ENCODE data around the gene HNRNPU.
A peak's percentile ranks its signal among the peaks of the same experiment; 100 is the strongest.
"Not testable (repeated sequence)": the region's sequence is repeated elsewhere in the genome, so short reads cannot be mapped to it uniquely, and the experiment has no call there.

HNRNPU gene

GRCh38 chr1:244835276-244836134 lies 28.8 kb downstream of the HNRNPU start, which contains the start of gene COX20:
Gene COX20, plus strand, starts transcription at chr1:244835658. Its CDS starts 57 bp downstream, at chr1:244835715.
- H3K4me3 ChIP-seq (ENCODE audit: low read length): peak within 1 kb of the TSS; percentile 88
- TF ChIP-seq, protein P1, sequence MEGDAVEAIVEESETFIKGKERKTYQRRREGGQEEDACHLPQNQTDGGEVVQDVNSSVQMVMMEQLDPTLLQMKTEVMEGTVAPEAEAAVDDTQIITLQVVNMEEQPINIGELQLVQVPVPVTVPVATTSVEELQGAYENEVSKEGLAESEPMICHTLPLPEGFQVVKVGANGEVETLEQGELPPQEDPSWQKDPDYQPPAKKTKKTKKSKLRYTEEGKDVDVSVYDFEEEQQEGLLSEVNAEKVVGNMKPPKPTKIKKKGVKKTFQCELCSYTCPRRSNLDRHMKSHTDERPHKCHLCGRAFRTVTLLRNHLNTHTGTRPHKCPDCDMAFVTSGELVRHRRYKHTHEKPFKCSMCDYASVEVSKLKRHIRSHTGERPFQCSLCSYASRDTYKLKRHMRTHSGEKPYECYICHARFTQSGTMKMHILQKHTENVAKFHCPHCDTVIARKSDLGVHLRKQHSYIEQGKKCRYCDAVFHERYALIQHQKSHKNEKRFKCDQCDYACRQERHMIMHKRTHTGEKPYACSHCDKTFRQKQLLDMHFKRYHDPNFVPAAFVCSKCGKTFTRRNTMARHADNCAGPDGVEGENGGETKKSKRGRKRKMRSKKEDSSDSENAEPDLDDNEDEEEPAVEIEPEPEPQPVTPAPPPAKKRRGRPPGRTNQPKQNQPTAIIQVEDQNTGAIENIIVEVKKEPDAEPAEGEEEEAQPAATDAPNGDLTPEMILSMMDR (IDR thresholded peaks at IDR 0.05; ENCODE audit: insufficient read depth, low read depth, low read length, missing control alignments): no peak
- peak; percentile 89 for DNase-seq (ENCODE audit: low read depth)

- DNase-seq (ENCODE audit: low read depth): peak; percentile 86
- peak overlapping the region; percentile 88 for H3K4me3 ChIP-seq (ENCODE audit: low read length)
- TF ChIP-seq, protein P1 (IDR thresholded peaks at IDR 0.05; ENCODE audit: insufficient read depth, low read depth, low read length, missing control alignments): no peak
Observed at GRCh38 chr1:244834543-244835275, 29.6 kb downstream of the HNRNPU start.

- TF ChIP-seq, protein P1 (IDR thresholded peaks at IDR 0.05; ENCODE audit: insufficient read depth, low read depth, low read length, missing control alignments): no peak
- peak overlapping the region; percentile 88 for H3K4me3 ChIP-seq (ENCODE audit: low read length)
- DNase-seq (ENCODE audit: low read depth): peak; percentile 77
Observed at GRCh38 chr1:244833734-244834542, 30.4 kb downstream of the HNRNPU start.

GRCh38 chr1:244833260-244833659 lies 31.1 kb downstream of the HNRNPU start:
- peak overlapping the region; percentile 88 for H3K4me3 ChIP-seq (ENCODE audit: low read length)
- not testable (repeated sequence) for DNase-seq (ENCODE audit: low read depth)

GRCh38 chr1:244830639-244831038 lies 33.7 kb downstream of the HNRNPU start:
- DNase-seq (ENCODE audit: low read depth): no peak
- TF ChIP-seq, protein P1 (IDR thresholded peaks at IDR 0.05; ENCODE audit: insufficient read depth, low read depth, low read length, missing control alignments): no peak
- H3K4me3 ChIP-seq (ENCODE audit: low read length): no peak overlapping the region

DNA sequence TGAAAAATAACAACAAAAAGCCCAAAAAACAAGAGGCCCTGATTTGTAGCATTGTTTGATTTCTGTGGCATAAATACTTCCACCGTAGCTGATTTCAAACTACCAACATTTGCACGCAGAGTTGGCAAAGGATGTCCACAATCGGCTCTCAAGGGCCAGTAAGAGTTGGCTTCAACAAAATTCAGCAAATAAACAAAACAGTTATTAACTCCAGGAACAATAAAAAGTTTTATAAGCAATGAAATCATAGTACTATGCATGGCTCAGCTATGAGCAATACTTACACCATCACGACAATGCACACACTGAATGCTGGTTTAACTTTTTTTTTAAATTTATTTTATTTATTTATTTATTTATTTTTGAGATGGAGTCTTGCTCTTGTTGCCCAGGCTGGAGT lies 37.6 kb downstream of the HNRNPU start:
- no peak for DNase-seq (ENCODE audit: low read depth)
- H3K4me3 ChIP-seq (ENCODE audit: low read length): no peak overlapping the region
- TF ChIP-seq, protein P1 (IDR thresholded peaks at IDR 0.05; ENCODE audit: insufficient read depth, low read depth, low read length, missing control alignments): no peak

- DNase-seq (ENCODE audit: low read depth): no peak
- H3K4me3 ChIP-seq (ENCODE audit: low read length): no peak overlapping the region
- TF ChIP-seq, protein P1 (IDR thresholded peaks at IDR 0.05; ENCODE audit: insufficient read depth, low read depth, low read length, missing control alignments): no peak
Observed at GRCh38 chr1:244822878-244823277, 41.5 kb downstream of the HNRNPU start.

Measured in epithelial cell of esophagus (primary cell).